Measurements from ENCODE around the gene ATP5ME.

GRCh38 chr4:720111-720860 lies 46.2 kb upstream of the ATP5ME start:
- TF ChIP-seq CTCF (IDR thresholded peaks at IDR 0.05; ENCODE audit: borderline replicate concordance, extremely low read depth, low read length, poor library complexity, severe bottlenecking) (no peak), EZH2 (IDR thresholded peaks at IDR 0.05; ENCODE audit: borderline replicate concordance, low read depth, low read length, severe bottlenecking) (no peak)

All from DND-41 (cell line).